ENCODE measurements around the gene ZNF503.

The ZNF503 gene

DNA sequence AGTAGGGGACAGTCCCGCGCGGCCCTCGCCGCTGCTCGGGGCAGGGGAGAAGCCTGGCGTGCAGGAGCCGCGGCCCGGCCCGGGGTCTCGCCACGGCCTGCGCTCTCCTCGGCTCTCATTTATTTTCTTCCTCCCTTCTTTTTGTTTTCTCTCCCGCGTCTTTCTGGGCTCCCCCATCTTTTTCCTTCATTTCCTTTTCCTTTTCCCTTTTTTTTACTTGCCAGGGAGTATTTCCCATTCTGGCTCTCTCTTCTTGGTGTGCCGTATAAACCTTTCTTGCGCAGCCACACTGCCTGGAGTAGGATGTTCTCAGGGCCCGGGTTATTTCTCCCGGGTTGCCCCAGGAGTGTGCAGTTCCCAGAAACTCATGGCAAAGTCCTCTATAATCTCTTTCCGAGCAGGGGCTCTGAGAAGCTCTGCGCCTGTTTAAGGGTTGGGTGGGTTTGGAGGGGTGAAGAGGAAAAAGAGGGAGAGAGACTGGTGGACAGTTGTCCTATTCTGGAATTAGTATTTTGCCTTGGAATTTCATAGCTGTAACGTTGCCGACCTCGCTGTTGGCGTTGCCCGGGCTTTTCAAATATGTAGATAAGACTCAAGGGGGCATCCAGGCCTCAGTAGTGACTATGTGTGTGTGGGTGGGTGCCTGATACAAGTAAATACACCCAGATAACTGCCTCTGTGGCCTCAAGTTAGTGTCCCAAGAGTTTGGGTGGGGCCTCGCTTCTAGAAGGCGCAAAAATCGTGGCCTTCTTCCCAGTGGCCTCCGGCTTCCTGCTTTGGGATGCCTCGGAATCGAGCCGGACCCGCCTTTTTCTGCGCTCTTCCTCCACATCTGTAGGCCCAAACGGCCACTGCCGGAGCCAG is 4.3 kb upstream of the ZNF503 start:
- no peak for DNase-seq

DNA sequence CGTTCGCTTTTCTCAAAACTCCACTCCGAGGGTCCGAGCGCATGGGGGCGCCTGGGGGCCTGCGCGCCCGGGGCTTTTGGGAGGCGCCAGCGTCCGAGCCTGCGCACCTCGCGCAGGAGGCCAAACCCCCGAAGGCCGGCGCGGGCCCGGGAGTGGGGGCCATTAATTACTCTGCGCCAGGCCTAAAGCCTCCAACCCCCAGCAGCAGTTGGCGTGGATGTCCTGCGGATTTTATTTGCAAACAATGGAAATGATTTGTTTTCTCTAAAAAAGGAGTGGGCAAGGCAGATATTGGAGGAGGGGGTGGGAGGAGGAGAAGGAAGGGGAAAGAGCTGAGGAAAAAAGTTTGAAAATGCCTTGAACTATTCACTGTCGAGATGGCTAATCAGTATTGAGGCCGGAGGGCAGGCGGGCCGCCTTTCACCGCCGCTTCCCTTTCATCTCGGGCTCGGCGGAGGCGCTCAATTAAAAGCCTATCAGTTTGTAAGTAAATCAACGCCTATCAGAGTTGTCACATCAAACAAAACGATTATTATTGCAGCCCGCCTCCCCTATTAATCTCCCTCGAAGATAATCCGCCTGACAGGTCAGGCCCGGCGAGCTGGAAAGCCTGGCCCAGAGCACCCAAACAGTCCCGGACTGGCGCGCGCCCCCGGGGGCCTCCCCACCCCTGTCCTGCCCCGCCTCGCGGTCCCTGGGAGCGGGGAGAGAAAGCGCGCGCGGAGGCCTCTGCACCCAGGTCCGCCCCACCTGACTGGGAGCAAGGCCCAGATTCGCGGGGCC is 3.4 kb upstream of the ZNF503 start:
- peak; percentile 57 to 63 for DNase-seq

DNA sequence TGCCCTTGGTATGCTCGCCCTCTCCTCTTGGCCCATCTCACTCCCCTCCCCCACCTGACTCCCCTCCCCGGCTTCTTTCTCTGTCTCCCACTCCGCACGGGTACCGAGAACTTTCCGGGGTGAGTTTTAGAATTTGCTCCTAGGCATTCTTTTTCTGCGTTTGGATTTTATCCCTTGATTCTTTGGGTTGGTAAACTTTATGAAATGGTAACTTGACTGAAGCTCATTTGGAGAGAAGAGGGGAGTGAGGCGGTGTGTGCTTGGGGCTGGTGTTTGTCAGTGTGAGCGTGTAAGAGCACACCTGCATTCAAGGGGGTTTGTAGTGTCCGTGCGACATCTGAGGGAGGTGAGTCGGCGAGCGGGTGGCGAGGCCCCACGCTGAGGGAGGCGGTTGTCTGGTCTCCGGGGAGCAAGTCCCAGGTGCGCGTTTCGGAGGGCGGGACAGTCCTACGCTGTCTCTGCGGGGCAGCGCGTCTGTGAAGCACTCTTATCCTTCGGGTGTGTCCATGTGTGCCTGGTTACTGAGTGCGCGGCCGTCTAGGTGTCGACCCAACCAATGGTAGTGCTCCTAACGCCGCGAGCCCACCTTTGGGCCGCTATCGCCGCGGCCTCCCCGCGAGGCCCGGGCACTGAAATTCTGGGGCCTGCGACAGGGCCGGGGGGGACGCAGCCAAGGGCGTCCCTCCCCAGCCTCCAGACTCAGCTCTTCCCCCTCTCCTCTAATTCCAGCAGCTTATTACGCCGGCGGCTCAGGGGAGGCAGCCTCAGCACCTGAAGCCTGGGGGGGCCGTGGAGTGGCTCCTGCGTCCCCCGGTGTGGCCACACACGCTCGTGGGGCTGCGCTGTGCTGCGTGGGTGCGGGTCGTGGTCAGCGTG is 2.6 kb upstream of the ZNF503 start:
- DNase-seq = peak in 1 of 2 experiments; percentile 22

DNA sequence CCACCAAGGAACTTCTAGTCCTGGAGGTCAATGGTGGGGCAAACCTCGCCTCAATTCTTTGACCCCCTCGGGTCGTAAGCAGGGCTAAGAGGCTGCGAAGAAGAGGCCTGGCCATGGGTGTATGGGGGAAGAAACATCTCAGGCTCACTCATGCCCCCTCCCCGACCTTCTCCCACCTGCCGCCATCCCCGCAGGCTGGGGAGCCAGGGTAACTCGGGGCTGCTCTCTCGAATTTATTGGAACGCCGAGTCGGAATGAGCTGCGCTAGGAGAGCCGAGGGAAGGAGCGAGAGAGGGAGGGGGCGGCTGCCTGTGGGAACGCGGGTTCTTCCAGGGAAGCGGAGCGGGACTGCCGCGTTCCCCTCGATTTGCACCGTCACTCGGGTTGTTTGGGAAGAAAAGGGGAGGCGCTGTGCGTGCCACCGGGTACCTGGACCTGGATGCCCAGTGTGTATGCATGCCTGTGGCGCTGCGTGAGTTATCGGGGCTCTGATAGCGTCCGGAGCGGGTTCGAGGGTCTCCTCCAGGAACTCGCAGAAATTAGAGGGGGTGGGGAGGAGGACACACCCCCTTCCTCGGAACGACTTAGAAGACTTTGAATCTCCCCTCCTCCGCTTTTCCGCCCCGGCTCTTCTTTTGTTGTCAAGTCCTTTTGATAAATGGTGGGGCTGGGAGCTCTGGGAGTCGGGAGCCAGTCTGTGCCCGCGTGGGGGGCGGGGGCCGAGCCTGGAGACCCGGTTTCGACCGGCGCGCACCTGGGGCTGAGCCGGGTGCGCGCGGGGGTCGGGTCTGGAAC is 1.8 kb upstream of the ZNF503 start:
- DNase-seq = peak in 1 of 2 experiments; percentile 36

DNA sequence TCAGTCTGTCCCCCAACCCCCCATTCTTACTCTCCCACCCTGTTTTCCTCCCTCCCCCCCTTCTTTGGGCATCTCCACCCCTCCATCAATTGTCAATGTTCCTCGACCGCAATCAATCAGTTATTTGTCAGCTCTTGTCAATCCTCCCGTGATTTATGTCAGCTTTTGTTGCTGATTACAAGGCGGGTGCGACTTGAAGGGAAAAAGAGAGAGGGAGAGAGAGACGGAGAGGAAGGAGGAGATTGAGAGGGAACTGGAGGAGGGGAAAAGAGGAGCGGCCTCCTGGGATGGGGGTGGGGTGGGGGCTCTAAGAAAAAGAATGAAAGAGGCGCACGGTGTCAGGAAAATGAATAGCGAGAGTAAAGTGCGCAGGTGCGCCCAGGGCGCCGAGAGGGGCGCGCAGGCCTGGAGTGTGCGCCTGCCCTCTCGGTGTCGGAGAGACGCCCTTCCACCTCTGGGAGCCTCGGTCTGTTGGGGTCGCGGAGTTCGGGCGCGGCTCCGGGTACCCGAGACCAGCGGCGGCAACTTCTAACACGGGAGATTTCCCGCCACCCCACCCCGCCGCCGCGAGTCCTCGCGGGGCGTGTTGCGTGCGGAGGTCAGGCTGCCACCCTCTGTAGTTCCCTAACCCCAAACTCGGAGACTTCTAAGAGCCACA is 1.1 kb upstream of the ZNF503 start:
- peak; percentile 68 to 81 for DNase-seq

DNA sequence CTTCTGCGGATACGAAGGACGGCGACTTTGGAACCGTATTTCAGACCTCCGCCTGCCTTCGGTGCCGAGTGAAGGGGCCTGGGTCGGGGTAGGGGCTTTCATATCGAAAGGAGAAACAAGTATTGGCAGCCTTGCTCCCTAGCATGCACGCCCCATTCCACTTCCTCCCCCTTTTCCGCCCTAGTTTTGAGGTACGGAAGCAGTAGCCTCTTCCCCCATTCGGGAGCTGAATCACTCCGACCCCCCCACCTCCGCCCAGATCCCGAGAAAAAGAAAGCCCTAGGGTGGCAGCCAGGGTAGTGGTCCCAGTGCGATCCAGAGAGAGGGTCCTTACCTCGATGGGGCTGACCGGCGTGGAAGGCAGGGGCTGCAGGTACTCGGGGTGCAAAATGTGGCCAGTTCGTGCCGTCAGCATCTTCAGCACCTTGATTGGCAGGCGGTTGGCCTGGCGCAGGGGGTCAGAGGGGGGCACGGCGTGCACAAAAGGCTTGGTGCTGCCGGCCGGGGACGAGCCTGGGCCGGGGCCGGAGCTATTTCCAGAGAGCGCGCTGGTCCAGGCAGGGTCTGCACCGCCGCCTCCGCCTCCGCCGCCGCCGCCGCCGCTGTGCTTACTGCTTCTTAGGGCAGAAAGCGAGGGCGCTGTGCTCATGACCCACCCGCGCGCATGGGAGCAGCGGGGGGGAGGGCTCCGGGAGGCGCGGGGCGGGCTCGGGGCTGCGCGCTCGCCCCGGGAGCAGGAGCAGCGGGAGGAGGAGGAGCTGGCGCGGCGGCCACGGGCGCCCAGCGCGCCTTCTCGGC is 594 bp downstream of the ZNF503 start:
- peak in 1 of 2 experiments; percentile 13 for DNase-seq

DNA sequence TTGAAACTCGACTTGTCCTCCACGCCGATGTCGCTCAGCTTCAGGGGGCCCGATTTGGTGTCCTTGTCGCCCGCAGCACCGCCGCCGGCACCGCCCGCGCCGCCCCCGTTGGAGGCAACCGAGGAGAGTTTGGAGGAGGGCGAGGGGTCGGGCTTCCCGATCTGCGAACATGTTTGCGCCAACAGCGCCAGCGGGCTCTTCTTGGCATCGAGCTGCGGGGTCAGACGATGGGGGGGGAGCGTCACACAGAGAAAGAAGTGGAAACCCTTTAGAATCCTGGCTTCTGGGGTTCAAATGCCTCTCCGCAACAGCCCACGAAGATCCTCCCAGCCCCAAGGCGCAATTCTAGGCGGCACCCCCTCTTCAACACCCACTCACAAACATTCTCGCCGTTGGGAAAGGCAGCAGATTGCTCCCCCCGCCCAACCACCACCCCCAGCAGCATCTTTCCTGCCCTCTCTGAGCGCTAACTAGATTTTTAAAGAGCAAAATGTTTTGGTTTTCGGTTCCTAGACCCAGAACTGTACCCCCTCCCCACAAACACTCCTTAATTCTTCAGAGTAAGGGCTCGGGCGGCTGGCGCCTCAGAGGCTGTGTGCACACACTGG is 1.3 kb downstream of the ZNF503 start:
- DNase-seq = no peak

DNA sequence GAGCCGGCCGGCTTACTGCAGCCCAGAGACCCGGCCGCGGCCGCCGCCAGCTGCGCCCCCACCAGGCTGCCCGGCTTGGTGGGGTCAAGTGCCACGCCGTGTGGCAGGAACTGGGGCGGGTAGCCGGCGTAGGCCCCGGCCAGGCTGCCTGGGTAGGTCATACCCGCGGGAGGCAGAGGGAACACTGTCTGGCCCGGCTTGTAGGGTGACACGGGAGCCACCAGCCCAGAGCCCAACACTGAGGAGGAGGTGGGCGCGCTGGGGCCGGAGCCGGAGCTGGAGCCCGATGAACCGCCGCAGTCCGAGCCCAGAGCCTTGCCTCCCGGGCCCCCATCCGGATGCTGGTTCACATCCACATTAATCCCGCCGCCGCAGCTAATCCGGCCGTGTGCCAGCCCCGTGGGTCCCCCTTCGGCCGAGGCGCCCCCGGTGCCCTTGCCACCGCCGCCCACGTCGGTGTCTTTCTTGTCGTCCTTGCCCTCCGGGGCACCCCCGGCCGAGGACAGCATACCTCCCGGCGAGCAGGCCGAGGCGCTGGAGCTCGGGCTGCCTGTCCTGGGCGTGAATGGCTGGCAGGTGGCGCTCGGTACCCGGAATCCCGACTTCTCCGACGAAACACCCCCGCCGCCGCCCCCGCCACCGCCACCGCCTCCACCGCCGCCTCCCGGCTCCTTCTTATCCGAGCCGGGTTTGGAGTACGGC is 2.0 kb downstream of the ZNF503 start:
- no peak for DNase-seq

DNA sequence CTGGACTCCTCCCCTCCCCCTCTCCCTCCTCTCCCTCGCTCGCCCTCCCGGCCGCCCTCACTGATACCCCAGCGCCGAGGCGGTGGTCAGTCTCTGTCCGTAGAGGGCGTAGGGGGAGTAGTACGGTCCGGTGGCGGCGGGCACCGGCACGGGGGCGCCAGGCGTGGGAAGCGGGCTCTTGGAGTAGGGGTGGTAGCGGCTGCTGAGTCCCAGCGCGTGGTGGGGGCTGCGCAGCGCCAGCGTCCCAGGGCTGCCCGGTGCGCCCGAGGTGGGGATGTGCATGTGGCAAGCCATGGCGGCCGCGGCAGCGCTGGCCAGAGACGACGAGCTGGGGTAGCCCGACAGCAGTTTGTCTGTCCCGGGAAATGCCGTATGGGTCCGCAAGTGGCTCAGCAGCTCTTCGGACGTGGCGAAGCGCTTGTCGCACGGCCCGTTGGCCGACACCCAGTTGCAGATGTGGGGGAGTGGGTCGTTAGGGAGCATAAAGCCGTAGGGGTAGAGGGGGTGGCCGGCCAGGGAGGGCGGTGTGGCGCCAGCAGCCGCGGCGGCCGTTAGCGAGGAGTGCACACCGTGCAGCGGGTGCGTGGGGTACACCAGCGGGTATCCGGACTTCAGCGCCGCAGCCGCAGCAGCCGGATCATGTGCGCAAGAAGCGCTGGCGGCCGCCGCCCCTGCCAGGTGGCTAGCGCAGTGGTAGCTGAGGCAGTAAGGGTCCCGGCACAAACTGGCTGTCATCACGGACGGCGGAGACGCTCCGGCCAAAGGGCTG is 2.7 kb downstream of the ZNF503 start:
- DNase-seq = no peak

DNA sequence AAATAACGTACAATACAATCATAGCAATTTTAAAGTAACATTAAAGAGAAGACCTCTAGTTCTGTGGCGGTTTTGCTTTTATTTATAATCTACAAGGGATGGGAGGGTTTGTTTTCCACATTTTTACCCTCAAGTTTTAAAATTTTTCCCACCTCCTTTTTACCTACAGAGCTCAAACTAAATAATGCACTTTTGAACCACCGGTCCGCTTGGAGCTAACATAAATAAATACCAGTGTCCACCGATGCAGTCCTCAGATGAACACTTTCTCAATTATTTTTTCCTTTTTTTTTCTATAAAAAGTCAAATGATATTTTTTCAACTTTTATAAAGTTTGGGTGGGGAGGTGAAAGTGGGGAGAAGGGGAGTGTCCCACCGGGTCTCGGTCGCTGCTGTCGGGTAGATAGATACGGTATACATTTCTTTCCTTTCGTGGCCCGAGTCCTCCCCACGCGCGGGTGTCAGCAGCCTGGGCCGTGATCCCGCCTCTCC is 3.3 kb downstream of the ZNF503 start:
- no peak for DNase-seq

DNA sequence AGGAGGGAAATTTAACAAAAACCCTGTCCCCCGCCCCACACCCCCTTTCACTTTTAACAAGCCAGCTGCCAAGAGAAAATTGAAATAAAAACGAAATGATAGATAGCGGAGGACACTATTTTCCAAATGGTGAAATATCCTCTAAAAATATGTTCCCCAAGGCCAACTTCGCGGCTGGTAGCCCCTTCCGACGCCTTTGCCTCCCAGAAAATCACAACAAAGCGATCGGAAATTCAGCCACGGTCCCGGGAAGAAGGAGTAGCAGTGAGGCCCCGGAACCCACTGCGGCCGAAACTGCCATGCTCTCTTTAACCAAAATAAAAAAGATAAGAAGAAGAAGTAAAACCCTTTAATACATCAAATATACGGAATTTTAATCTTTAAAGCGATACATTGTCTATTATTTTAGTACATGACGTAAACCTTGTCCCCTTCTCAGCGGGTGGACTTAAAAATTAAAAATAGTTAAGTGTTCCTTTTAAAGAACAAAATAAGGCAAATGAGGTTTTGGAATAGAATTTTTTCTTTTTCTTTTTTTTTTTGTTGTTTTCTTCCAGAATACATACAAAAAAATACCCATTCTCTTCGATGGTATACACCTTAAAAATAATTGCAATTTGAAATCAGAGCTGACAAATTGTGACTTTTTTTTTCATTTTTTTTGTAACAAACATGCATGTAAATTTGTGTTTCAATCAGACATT is 3.9 kb downstream of the ZNF503 start:
- no peak for DNase-seq

DNA sequence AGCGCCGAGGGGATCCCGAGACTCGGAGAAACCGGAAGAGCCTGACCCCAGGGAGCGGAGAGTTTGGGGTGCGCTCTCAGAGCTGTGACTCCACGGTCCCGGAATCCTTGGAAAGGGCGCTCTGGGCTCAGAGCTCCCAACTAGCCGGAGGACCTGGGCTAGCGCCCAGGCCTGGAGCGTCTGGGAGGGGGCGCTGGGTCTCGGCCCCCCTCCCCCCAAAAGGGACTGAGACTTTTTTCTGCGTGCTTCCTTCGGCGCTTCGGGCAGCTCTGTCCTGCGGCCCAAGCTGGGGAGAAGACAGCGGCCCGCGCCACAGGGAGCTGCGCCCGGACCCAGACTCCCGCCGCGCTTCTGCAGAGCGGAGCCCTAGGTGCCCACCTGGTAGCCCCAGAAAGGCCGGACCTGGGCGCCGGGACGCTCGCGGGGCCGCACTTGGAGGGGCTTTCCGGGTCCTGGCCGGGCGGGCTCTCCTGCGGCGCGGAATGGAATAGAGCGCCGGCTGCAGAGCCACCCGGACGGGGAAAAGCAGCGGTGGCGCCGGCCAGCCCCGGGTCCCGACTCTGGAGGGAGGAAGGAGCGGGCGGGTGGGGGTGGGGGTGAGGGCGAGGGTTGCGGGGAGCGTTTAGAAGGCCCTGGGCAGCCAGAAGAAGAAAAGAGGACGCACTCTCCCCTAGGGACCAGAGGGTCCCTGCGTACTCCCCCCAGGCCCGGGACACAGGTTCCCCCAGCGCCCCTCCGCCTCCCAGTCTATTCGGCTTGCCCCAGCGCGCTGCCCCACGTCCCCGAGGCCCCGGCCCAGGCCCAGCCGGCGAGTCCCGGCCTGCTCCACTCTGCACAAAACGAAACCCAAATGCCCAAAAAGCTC is 4.7 kb downstream of the ZNF503 start:
- no peak for DNase-seq

DNA sequence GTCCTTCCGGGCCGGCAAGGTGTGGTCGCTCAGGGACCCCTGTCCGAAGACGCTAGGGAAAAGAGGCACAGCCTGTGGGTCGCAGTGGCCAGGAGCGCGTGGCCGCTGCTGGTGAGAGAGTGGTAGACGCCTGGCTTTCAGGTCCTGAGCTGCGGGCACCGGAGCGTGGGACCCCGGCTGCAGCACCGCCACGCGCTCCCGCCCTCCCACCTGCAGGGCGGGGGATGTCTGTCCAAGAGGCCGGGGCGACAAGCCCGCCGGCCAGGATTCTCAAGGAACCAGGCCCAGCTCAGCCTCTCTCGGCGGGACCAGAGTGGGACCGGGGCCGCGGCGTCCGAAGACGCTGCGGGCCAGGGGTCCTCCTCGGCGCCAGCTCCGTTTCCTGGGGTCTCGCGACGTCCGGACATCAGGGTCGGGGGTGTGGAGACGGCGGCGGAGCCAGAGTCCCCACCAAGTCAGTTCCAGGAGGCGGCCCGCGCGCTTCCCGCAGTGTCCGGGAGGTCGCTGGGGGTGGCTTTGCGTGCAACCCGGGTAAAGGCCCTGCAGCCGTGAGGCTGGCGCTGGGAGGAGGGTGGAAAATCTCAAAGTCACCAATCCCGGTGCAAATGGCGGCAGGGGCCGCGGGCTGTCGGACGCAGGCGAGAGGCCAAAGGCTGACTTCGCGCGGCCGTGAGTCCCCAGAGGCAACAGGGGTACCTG is 5.5 kb downstream of the ZNF503 start:
- DNase-seq = no peak

DNA sequence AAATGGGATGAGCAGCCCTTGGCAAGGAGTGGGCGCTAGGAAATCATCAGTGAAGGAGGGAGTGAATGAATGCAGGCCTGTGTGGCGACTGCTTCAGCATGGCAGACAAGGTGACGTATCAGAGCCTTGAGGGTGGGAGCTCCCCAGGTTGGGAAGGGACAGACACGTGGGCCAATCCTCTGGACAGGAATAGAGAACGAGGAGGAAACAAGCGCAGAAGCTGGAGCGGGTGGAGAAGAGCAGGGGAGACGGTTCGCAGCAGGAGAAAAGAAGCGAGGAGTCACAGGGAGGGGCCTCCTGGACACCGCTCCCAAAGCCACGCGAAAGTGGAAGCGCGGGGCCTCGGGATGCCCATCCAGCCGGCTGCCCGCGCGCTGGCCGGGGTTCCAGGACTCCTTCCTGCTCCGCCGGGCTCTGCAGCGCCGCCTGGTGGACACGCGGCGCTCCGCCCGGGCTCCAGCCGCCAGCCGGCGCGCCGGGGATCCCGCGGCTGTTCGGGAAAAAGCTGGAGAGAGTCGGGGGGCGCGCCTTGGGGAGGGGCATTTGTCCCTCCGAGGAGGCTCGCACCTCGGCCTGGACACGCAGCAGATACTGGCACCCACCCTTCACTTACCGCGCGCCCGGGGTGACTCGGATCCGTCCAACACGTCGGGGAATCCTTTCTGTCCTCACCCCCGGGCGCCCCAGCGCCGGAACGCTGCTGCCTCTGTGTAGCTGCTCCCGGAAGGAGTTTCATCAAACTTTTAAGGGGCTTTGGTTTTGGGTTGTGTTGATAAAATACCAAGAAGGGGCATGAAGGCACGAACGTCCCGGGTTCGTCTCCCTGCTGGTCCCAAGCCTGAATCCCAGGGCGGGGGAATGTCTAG is 6.3 kb downstream of the ZNF503 start:
- no peak for DNase-seq

DNA sequence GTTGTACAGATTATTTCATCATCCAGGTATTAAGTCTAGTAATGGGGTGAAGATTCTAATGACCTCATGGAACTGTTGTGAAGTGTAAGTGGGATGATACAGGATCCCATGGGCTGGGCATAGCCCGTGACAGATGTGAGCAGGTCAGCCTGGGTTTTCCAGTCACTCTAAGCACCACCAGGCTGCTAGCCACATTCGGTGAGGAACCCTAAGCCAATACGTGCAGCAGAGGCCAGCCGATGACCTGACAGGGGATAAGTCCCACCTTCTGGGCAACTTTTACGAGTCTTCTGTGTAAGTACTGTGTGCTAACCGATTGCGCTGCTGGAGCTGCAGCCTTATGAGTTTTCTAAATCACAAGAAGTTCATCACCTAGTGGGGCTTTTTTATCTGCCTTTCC is 7.3 kb downstream of the ZNF503 start:
- no peak for DNase-seq
